GM08714 (cell line): ENCODE data around the gene RAE1.

Source experiments
- H3K4me3 ChIP-seq: fragments of 200-500 bp; sonication (Bioruptor generic); 2 replicates; pipeline ENCODE4 v1.5.1; 2014; ENCODE audit warnings: mild to moderate bottlenecking, low read length, inconsistent platforms
- ZNF274 ChIP-seq: IDR thresholded peaks from 2 replicates; pipeline ENCODE4 v1.6.1; 2012; ENCODE audit warnings: mild to moderate bottlenecking, low read depth, low read length

Gene RAE1

DNA sequence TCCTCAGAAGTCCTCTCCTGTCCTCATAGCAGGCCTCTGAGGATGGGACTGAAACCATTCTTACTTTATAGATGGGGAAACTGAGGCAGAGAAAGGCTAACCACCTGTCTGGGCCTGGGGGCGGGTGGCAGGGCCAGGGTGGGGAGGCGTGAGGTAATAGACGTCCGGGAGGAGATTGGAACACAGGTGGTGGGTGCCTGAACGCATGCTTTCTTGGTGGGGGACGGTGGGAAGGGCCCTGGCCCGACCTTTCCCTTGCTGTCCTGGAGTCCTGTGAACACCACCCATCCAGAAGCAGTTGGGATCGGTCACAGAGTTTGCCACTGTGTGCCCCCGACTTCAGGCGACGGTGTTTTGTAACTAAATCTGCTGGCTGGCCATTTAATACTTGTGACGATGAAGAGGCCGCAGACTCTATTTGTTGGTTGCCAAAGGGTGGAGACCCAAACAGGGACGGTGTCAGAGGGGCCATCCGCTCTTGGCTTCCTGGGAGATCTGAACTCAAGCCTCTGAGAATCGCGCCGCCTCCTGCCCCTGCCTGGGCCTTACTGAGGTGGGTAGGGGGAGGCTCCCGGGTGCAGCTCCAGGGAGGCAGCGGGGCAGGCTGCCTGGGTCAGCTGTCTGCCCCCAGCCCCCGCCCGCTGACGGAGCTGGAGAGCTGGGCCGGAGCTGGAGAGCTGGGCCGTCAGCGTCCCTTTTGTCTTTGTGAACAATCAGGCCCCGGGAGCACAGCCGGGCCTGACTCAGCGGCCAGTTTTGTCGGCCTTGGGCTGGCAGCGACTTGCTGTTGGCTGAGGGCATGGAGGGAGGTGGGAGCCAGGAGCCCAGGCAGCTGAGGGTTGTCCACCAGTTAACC is 44.3 kb downstream of the RAE1 start:
- TF ChIP-seq ZNF274: no peak
- no peak overlapping the region for H3K4me3 ChIP-seq

- no peak overlapping the region for H3K4me3 ChIP-seq
- TF ChIP-seq ZNF274: no peak
Measured at GRCh38 chr20:57396212-57396983, 45.3 kb downstream of the RAE1 start.

GRCh38 chr20:57396984-57397692 is 46.1 kb downstream of the RAE1 start:
- no peak overlapping the region; the same call in 1 of the 2 replicates for H3K4me3 ChIP-seq
- TF ChIP-seq ZNF274: no peak

- peak overlapping the region; percentile 15; the same call in 1 of the 2 replicates for H3K4me3 ChIP-seq
- no peak for TF ChIP-seq ZNF274
Measured at GRCh38 chr20:57397693-57398108, 46.6 kb downstream of the RAE1 start.

- peak overlapping the region; percentile 37; the same call in 1 of the 2 replicates for H3K4me3 ChIP-seq
- TF ChIP-seq ZNF274: no peak
Measured at GRCh38 chr20:57398231-57398821, 47.3 kb downstream of the RAE1 start.

DNA sequence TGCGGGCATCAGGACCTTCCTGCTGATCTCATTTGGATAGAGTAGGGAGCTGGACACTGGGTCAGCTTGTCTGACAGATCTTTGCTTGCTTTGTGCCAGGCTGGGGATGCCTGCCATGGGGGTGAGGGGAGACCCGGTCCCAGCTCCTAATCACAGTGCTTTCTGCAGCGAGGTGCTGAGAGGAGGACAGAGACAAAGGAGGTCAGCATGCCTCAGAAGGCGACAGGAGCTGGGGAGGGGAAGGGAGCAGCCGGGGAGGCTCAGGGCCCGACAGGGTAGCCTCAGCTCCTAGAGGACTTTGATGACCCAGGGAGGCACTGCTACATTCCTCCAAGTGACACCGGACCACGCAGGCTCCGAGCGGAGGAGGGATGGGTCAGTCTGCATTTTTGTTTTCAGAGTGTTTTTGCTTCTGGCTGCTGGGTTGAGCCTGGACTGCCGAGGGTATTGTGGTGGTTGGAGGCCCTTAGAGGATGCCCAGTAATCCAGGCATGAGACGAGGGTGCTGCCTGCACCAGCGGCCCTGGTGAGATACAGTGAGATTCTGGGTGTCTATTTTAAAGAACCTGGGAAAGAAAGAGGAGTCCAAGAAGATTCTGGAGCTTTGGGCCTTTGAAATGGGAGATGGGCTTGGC is 48.0 kb downstream of the RAE1 start:
- peak overlapping the region; percentile 37; the same call in 1 of the 2 replicates for H3K4me3 ChIP-seq
- no peak for TF ChIP-seq ZNF274

- peak overlapping the region; percentile 37; the same call in 1 of the 2 replicates for H3K4me3 ChIP-seq
- no peak for TF ChIP-seq ZNF274
Measured at GRCh38 chr20:57399587-57400155, 48.6 kb downstream of the RAE1 start.

- no peak for TF ChIP-seq ZNF274
- H3K4me3 ChIP-seq: no peak overlapping the region; the same call in 1 of the 2 replicates
Measured at GRCh38 chr20:57400231-57400701, 49.2 kb downstream of the RAE1 start.

GRCh38 chr20:57400821-57401564 is 49.9 kb downstream of the RAE1 start:
- H3K4me3 ChIP-seq: no peak overlapping the region
- no peak for TF ChIP-seq ZNF274

- no peak overlapping the region for H3K4me3 ChIP-seq
- no peak for TF ChIP-seq ZNF274
Measured at GRCh38 chr20:57401565-57401918, 50.5 kb downstream of the RAE1 start.

DNA sequence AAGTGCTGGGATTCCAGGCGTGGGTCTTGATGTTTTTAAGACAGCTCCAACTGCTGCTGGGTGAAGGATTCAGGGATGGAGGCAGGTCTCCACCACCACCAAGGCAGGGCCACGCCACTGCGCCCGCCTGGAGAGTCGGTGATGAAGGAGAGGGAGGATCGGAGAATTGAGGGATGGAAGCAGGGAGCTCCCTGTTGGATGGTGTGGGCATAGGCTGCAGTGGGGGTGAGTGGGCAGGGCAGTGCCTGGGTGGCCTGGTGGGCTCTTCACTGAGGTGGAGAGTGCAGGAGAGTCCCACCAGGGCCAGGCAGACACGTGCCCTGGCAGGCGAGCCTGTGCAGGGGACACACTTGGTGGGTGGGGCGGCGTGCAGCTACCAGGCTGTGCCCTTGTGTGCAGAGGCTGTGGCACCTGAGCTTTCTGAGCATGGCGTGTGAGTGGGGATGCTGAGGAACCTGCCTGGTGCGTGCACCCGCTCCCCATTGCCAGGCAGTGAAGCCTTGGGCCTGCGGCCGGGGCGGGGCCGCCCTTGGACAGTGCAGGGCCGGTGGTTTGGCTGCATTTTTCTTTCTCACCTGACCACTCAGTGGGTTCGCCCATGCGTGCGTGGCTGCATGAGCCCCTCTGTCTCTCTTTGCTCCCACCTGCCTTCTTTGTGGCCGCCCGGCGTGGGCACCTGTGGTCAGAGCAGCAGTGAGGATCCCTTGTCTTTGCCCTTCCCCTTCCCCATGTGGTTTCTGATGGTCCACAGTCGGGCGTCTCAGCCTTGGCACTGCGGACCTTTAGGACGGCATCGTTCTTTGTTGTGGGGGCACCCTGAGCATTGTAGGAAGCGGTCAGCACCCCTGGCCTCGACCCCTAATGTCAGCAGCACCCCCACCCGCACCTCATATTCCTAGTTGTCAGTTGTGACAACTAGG is 51.4 kb downstream of the RAE1 start:
- TF ChIP-seq ZNF274: no peak

DNA sequence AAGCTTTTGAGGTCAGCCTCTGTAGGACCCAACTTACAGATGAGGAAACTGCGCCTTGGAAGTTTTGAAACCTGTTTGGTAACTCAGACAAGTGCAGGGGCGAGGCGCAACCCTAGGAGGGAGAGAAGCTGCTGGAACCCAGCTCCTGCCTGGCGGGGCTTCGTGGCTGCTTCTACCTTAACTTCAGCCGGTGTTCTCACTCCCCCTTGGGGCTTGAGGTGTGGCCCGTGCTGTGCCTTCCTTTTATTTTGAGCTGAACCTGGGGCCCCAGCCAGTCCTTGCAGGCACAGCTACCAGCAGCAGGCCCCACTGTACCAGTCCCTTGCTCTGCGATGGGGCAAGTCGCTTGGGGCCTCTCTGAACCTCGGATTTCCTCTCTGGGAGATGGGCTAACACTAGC is 52.2 kb downstream of the RAE1 start:
- H3K4me3 ChIP-seq: no peak overlapping the region
- no peak for TF ChIP-seq ZNF274

More for the DNA sequence above, 51.4 kb downstream of the RAE1 start:
- H3K4me3 ChIP-seq: no peak overlapping the region
